Neural progenitor cell (in vitro differentiated cells): Measurements from ENCODE around the gene LINS1.

ENCODE experiments used
- EZH2 ChIP-seq: fragments of 200-600 bp; sonication (generic); IDR thresholded peaks from 2 replicates; pipeline ENCODE4 v1.6.1; 2017; ENCODE audit warnings: antibody characterized with exemption, mild to moderate bottlenecking, moderate library complexity
- TF ChIP-seq, protein P1 (sequence below): fragments of 200-600 bp; sonication (generic); IDR thresholded peaks from 2 replicates; pipeline ENCODE4 v1.5.1; 2017; ENCODE audit warnings: antibody characterized with exemption, mild to moderate bottlenecking

DNA sequence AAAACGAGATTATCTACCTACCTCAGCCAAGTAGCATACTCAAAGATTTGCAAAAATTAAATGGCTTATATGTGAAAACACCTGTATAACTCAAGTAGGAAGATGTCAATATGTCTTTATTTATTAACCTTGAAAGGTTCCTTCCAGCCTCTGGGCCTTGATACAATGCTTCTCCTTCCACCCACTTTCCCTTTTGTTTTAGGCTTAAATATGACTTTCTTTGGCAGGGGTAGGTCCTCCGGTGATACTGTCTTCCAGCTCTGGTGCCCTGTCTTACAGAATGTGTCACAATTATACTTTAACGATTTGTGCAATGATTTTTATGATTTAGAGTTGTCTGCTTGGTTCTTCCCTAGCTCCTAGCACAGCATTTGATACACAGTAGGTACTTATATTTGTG is 4.1 kb downstream of the LINS1 start:
- no peak for TF ChIP-seq EZH2
- TF ChIP-seq, protein P1, sequence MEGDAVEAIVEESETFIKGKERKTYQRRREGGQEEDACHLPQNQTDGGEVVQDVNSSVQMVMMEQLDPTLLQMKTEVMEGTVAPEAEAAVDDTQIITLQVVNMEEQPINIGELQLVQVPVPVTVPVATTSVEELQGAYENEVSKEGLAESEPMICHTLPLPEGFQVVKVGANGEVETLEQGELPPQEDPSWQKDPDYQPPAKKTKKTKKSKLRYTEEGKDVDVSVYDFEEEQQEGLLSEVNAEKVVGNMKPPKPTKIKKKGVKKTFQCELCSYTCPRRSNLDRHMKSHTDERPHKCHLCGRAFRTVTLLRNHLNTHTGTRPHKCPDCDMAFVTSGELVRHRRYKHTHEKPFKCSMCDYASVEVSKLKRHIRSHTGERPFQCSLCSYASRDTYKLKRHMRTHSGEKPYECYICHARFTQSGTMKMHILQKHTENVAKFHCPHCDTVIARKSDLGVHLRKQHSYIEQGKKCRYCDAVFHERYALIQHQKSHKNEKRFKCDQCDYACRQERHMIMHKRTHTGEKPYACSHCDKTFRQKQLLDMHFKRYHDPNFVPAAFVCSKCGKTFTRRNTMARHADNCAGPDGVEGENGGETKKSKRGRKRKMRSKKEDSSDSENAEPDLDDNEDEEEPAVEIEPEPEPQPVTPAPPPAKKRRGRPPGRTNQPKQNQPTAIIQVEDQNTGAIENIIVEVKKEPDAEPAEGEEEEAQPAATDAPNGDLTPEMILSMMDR, result no peak
